GM10266 (cell line): ENCODE measurements around the gene PITPNC1.
"Not testable (repeated sequence)": the region's sequence is repeated elsewhere in the genome, so short reads cannot be mapped to it uniquely, and the experiment has no call there.

Experiments used
- DNase-seq: peaks from one replicate; pipeline ENCODE4 v3.0.0; 2012; ENCODE audit errors: extremely low spot score
- TF ChIP-seq, protein P1 (sequence below): IDR thresholded peaks from 2 replicates; pipeline ENCODE4 v1.5.1; 2012; ENCODE audit warnings: mild to moderate bottlenecking, low read depth; ENCODE audit not compliant: control insufficient read depth, insufficient read depth; ENCODE audit errors: missing control alignments

Gene PITPNC1

DNA sequence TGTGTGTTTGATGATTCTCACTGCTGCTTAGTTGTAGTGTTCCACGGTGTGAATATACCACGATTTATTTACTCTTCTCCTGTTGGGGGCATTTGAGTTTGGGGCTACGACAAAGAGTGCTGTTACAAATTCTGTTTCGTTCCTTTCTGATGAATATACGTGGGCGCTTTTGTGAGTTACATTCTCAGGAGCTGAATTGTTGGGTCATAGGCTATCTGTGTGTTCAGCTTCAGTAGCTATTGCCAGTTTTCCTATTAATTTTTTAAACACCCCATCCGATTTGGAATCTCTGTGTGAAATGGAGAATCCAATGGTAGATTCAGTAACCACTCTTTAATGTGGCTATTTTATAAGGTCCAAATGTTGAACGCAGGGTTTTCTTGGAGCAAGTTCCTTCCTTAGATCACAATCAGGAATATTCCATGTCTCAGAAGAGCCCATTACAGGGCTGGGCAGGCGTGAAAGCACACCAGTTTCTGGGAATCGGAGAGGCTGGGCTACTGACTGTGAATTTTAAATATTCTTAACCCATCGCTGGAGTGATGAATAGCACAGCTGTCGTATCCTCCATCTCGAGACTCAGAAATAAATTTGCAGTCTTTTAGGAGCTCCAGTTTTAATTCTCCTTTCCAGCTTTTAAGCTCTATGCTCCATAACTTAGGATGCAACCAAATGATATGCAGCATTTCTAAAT, 115.9 kb downstream of the PITPNC1 start:
- TF ChIP-seq, protein P1, sequence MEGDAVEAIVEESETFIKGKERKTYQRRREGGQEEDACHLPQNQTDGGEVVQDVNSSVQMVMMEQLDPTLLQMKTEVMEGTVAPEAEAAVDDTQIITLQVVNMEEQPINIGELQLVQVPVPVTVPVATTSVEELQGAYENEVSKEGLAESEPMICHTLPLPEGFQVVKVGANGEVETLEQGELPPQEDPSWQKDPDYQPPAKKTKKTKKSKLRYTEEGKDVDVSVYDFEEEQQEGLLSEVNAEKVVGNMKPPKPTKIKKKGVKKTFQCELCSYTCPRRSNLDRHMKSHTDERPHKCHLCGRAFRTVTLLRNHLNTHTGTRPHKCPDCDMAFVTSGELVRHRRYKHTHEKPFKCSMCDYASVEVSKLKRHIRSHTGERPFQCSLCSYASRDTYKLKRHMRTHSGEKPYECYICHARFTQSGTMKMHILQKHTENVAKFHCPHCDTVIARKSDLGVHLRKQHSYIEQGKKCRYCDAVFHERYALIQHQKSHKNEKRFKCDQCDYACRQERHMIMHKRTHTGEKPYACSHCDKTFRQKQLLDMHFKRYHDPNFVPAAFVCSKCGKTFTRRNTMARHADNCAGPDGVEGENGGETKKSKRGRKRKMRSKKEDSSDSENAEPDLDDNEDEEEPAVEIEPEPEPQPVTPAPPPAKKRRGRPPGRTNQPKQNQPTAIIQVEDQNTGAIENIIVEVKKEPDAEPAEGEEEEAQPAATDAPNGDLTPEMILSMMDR: no peak
- DNase-seq: no peak

DNA sequence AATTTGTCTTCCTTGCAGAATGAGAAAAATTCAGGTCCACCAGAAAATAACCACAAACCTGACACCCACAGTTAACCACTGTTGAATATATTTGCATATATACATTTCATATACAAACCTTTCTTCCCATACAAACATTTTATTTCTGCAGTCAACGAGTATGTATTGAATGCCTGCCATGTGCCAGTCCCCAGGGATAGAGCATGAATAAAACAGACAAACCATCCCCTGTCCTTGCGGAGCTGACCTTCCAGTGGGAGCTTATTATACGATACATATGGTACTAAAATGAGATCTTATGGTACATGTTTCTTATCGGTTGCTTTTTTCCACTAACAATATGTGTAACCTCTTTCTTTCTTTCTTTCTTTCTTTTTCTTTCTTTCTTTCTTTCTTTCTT, 116.7 kb downstream of the PITPNC1 start:
- DNase-seq: no peak
- TF ChIP-seq, protein P1: no peak

DNA sequence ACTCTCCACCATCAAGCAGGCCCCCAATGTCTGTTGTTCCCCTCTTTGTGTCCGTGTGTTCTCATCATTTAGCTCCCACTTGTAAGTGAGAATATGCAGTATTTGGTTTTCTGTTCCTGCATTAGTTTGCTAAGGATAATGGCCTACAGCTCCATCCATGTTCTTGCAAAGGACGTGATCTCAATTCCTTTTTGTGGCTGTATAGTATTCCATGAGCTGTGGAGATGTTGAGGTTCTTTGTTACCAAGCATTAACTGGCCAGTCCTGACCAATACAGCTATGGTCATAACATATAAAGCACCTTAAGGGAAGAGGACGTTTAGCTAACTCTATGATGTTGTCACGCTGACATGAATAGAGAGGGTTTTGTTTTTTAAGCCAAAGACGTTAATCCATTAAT, 118.5 kb downstream of the PITPNC1 start:
- DNase-seq: not testable (repeated sequence)

DNA sequence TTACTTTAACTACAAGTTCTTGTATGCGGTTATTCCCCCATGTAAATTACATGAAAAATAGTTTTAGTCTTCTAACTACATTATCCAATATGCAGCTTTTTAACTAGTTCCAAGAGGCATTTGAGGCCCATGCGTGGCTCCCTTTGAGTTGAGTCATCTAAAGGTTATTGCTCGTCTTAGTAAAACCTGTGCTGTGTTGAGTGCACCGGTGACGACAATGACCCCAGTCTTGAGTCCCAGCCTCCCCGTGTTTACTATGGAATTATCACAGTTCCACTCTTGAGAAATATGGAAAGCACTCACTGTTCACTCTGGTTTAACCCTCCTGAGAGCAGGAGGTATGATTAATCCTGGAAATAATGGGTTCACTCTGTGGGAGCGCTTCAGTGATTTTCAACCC, 119.2 kb downstream of the PITPNC1 start:
- DNase-seq: no peak
- TF ChIP-seq, protein P1: no peak

DNA sequence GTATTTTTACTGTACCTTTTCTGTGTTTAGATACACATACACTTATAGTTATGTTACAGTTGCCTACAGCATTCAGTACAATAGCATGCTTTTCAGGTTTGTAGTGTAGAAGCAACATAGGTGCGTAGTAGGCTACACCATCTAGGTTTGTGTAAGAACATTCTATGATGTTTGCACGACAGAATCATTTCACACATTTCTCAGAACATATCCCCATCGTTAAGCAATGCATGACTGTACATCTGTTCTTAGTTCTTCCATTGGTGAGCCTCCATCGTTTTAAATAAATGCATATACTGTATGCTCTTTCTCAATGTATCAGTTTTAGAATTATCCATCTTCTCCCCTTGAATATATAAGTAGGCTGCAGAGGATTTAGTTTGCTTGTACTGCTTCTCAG, 122.6 kb downstream of the PITPNC1 start:
- no peak for DNase-seq
- TF ChIP-seq, protein P1: no peak

DNA sequence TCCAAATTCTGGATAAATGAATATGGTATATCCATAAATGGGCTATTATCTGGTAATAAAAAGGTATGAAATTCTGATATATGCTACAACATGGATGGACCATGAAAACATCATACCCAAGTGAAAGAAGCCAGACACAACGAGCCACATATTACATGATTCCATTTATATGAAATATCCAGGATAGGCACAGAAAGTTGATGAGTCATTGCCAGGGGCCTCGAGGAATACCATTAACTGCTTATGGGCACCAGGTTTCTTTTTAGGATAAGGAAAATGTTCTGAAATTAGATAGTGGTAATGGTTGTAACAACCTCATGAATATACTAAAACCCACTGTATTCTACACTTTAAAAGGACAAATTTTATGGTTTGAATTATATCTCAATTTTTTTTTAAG, 123.2 kb downstream of the PITPNC1 start:
- TF ChIP-seq, protein P1: no peak
- no peak for DNase-seq

DNA sequence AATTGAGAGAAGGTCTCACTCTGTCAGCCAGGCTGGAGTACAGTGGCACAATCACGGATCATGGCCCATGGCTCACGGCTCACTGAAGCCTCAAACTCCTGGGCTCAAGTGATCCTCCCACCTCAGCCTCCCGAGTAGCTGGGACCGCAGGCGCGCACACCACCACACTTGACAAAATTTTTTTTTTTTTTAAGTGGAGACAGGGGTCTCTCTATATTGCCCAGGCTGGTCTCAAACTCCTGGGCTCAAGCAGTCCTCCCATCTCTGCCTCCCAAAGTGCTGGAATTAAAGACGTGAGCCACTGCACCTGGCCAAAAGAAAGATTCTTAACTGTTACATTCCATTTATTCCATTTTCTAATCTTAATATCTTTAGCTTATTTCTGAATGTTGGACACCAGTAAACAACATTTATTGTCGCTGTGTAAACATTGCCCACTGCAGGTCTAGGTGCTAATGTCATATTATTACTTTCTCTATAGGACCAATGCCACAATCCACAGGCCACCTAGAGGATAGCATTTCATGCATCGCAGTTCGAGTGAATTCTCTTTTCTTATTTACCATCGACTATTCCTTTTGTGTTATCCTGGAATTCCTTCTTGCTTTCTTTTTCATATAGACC, 123.7 kb downstream of the PITPNC1 start:
- TF ChIP-seq, protein P1: no peak
- DNase-seq: no peak
